8988T (cell line): ENCODE results near the gene SRPX.
A peak's percentile ranks its signal among the peaks of the same experiment; 100 is the strongest.

Experiments
- DNase-seq: peaks from one replicate; pipeline ENCODE4 v3.0.0; 2011

Gene SRPX

GRCh38 chrX:38220415-38221390, at the start of gene SRPX:
Gene SRPX, minus strand, starts transcription at chrX:38220871. Its CDS starts 79 bp downstream, at chrX:38220792.
- no peak for DNase-seq

GRCh38 chrX:38268011-38268410, 47.3 kb upstream of the SRPX start:
- DNase-seq = no peak

- DNase-seq = no peak
These were observed 42.3 kb upstream of the SRPX start for GRCh38 chrX:38262715-38263620.

GRCh38 chrX:38260231-38260630, 39.6 kb upstream of the SRPX start:
- DNase-seq = peak; percentile 17

GRCh38 chrX:38256019-38256418, 35.3 kb upstream of the SRPX start:
- no peak for DNase-seq

- no peak for DNase-seq
These were observed 29.3 kb upstream of the SRPX start for GRCh38 chrX:38249965-38250364.

- no peak for DNase-seq
These were observed 26.4 kb upstream of the SRPX start for GRCh38 chrX:38247051-38247450.

- no peak for DNase-seq
These were observed 19.9 kb upstream of the SRPX start for GRCh38 chrX:38240541-38240940.

- no peak for DNase-seq
These were observed 16.4 kb upstream of the SRPX start for GRCh38 chrX:38236901-38237615.

- no peak for DNase-seq
These were observed 13.4 kb upstream of the SRPX start for GRCh38 chrX:38233891-38234667.

GRCh38 chrX:38232079-38232686, 11.5 kb upstream of the SRPX start:
- DNase-seq = no peak

GRCh38 chrX:38225093-38225492, 4.4 kb upstream of the SRPX start:
- DNase-seq = no peak

- no peak for DNase-seq
These were observed 3.5 kb upstream of the SRPX start for GRCh38 chrX:38224160-38224559.

GRCh38 chrX:38221391-38221929, 789 bp upstream of the SRPX start:
- DNase-seq = no peak

GRCh38 chrX:38220024-38220414, 652 bp downstream of the SRPX start:
- no peak for DNase-seq

- DNase-seq = no peak
These were observed 4.0 kb downstream of the SRPX start for GRCh38 chrX:38216642-38217041.

GRCh38 chrX:38214551-38215531, 5.8 kb downstream of the SRPX start:
- no peak for DNase-seq

- DNase-seq = no peak
These were observed 6.6 kb downstream of the SRPX start for GRCh38 chrX:38214044-38214443.

- DNase-seq = no peak
These were observed 8.6 kb downstream of the SRPX start for GRCh38 chrX:38211891-38212635.
